ENCODE data around the gene SNAPC2. TPM values are rescaled to one million over a fixed set of nuclear protein-coding genes. Genes with fewer than 3 reads are reported as not detected.

Gene SNAPC2
- total and polyA plus RNA-seq, 2 of the 13 experiments (the other 11 are each of a cell fraction or from before 2014, with no cell fraction given): 10.2 to 12.7 TPM

- TF ChIP-seq SYNCRIP (IDR thresholded peaks at IDR 0.05; ENCODE audit: insufficient read depth, low read depth, low read length) (no peak), AGO2 (optimal IDR thresholded peaks at IDR 0.05; ENCODE audit: low read depth, low read length) (peak; percentile 61)
- Histone ChIP-seq H2AFZ (ENCODE audit: low read length) (no peak overlapping the region), H3K9me3 (ENCODE audit: low read length) (no peaks in the 10 kb centered on the region), H4K20me1 (ENCODE audit: insufficient read depth, low read length) (peaks cover 3% of the 10 kb centered on the region; the same call in 1 of the 2 replicates), H3K4me2 (ENCODE audit: low read depth, low read length) (no peak overlapping the region), H3K36me3 (replicated peaks in 1 of 2; ENCODE audit: control insufficient read depth in 1 of 2, insufficient read depth in 2 of 2, low read length in 2 of 2) (peaks cover 4 to 20% of the 10 kb centered on the region in 2 experiments; a peak in 3 of 5 replicates), H3K27ac (ENCODE audit: extremely low read length, insufficient read depth, low read length) (no peak overlapping the region), H3K27me3 (ENCODE audit: control insufficient read depth in 1 of 2, insufficient read depth in 2 of 2, low read length in 2 of 2) (no peaks in the 10 kb centered on the region), H3K4me3 (replicated peaks in 1 of 3; ENCODE audit: insufficient read depth in 1 of 3, low read depth in 2 of 3, low read length in 3 of 3) (no peak overlapping the region), H3K4me1 (ENCODE audit: insufficient read depth, low read length) (peaks cover 11% of the 10 kb centered on the region), H3K9ac (ENCODE audit: insufficient read depth, low read depth, low read length) (no peak overlapping the region), H3K79me2 (ENCODE audit: insufficient read depth, low read length) (peaks cover 2% of the 10 kb centered on the region)
- ChIA-PET POLR2A (interaction anchor here (1.9 to 2.6 kb wide), 2 partner anchors 8 to 9 kb away, joined by 6 to 8 read pairs; partner anchors contain the start of genes MAP2K7 and SNAPC2), CTCF (ENCODE audit: low intra/inter-chr PET ratio, low total read pairs) (no interaction called here)
- no peak for ATAC-seq
- 96% methylated on average over 7 of the region's 18 CpGs for WGBS (ENCODE audit: low lambda C conversion rate)
- in situ Hi-C loops (cut with HindIII; ENCODE audit: extremely low pct_ligation_motif_present, low pct_unique_long_range_greater_than_20kb): no loop called here
- no peak for FAIRE-seq
- DNase-seq (ENCODE audit: low spot score): no peak
- BruUV-seq (replicated peaks): no TSS peak
- intact Hi-C loops (cut with micrococcal nuclease; ENCODE audit: unreplicated experiment): no loop called here
These were observed 8.5 kb upstream of the SNAPC2 start for GRCh38 chr19:7911508-7912143.

GRCh38 chr19:7912144-7912696, 7.9 kb upstream of the SNAPC2 start:
- 97% methylated on average over 11 of the region's 31 CpGs for WGBS (ENCODE audit: low lambda C conversion rate)

More at GRCh38 chr19:7912144-7912696, 7.9 kb upstream of the SNAPC2 start:
- TF ChIP-seq ZEB1 (IDR thresholded peaks at IDR 0.05; ENCODE audit: insufficient replicate concordance, low read depth) (no peak), IRX3 (CRISPR knock-in tag; IDR thresholded peaks at IDR 0.05; ENCODE audit: borderline replicate concordance, low read depth) (no peak), ZNF460 (CRISPR knock-in tag; IDR thresholded peaks at IDR 0.05; ENCODE audit: borderline replicate concordance) (no peak), HMG20B (CRISPR knock-in tag; conservative IDR thresholded peaks at IDR 0.05) (no peak), KLF16 (CRISPR knock-in tag; IDR thresholded peaks at IDR 0.05) (no peak), GZF1 (CRISPR knock-in tag; IDR thresholded peaks at IDR 0.05) (no peak), NFKB2 (CRISPR knock-in tag; IDR thresholded peaks at IDR 0.05; ENCODE audit: borderline replicate concordance) (no peak), ZMAT5 (CRISPR knock-in tag; IDR thresholded peaks at IDR 0.05; ENCODE audit: borderline replicate concordance, low read depth) (no peak), NONO (IDR thresholded peaks at IDR 0.05) (no peak), NONO (CRISPR knock-in tag; conservative IDR thresholded peaks at IDR 0.05) (no peak), SRY (CRISPR knock-in tag; IDR thresholded peaks at IDR 0.05) (no peak)
- TF ChIP-seq, protein P1, sequence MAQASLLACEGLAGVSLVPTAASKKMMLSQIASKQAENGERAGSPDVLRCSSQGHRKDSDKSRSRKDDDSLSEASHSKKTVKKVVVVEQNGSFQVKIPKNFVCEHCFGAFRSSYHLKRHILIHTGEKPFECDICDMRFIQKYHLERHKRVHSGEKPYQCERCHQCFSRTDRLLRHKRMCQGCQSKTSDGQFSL (CRISPR knock-in tag; IDR thresholded peaks at IDR 0.05): no peak
- H3K4me2 ChIP-seq (ENCODE audit: low read depth, low read length): no peak overlapping the region
- ChIA-PET CTCF (ENCODE audit: low intra/inter-chr PET ratio, low total read pairs) (no interaction called here), POLR2A (interaction anchor here (1.9 to 2.6 kb wide), 2 partner anchors 8 to 9 kb away, joined by 6 to 8 read pairs; partner anchors contain the start of genes MAP2K7 and SNAPC2)
- H3K79me2 ChIP-seq (ENCODE audit: insufficient read depth, low read length): no peaks in the 10 kb centered on the region
- no peak for ATAC-seq
- no peak for FAIRE-seq
- DNase-seq (ENCODE audit: low spot score): no peak
- H3K4me3 ChIP-seq (replicated peaks in 1 of 3; ENCODE audit: insufficient read depth in 1 of 3, low read depth in 2 of 3, low read length in 3 of 3): no peak overlapping the region
- in situ Hi-C loops (cut with HindIII; ENCODE audit: extremely low pct_ligation_motif_present, low pct_unique_long_range_greater_than_20kb) (no loop called here), intact Hi-C loops (cut with micrococcal nuclease; ENCODE audit: unreplicated experiment) (no loop called here)
- H3K27me3 ChIP-seq (ENCODE audit: control insufficient read depth in 1 of 2, insufficient read depth in 2 of 2, low read length in 2 of 2): no peaks in the 10 kb centered on the region
- H3K4me1 ChIP-seq (ENCODE audit: insufficient read depth, low read length): peaks cover 16% of the 10 kb centered on the region
- BruUV-seq (replicated peaks): no TSS peak
- H3K9me3 ChIP-seq (ENCODE audit: low read length): no peaks in the 10 kb centered on the region
- H3K9ac ChIP-seq (ENCODE audit: insufficient read depth, low read depth, low read length): no peak overlapping the region
- H4K20me1 ChIP-seq (ENCODE audit: insufficient read depth, low read length): peaks cover 3% of the 10 kb centered on the region; the same call in 1 of the 2 replicates
- no peak overlapping the region for H2AFZ ChIP-seq (ENCODE audit: low read length)
- no peak overlapping the region for H3K27ac ChIP-seq (ENCODE audit: extremely low read length, insufficient read depth, low read length)
- peaks cover 4 to 20% of the 10 kb centered on the region in 2 experiments; a peak in 3 of 5 replicates for H3K36me3 ChIP-seq (replicated peaks in 1 of 2; ENCODE audit: control insufficient read depth in 1 of 2, insufficient read depth in 2 of 2, low read length in 2 of 2)
